GM12801 (cell line): Measurements from ENCODE around the gene B4GALNT3.

Source experiments
- TF ChIP-seq, protein P1 (sequence below): IDR thresholded peaks from one replicate; pipeline ENCODE4 v1.5.1; 2011; ENCODE audit warnings: control low read depth; ENCODE audit not compliant: insufficient read length; ENCODE audit errors: extremely low read depth

Gene B4GALNT3

DNA sequence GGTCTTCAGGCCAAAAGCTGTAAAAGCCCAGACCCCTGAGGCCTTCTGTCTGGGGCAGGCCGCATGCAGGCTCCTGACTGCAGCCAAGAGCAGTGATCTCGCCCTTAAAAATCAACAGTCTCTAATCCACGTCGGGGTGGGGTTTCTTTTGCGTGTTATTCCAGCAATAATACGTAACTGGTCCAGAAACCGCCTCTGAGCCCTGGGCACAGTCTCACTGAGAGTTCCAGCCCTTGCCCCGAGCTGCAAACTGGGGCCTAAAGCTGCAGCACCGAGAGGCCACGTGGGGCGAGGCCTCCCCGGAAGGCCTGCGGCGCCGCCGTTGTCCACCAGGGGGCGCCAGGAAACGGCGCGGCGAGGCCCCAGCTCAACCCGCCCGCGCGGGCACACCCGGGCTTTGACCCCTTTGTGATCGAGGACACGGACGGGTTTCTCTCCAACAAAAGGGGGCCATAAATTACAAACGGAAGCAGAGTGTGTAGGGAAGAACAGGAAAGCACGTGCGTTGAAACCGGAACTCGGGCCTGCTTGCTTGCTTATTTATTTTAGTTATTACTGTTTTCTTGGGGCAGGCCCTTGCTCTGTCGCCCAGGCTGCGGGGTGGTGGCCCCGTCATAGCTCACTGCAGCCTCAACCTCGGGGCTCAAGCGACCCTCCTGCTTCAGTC, 116.3 kb downstream of the B4GALNT3 start:
- TF ChIP-seq, protein P1, sequence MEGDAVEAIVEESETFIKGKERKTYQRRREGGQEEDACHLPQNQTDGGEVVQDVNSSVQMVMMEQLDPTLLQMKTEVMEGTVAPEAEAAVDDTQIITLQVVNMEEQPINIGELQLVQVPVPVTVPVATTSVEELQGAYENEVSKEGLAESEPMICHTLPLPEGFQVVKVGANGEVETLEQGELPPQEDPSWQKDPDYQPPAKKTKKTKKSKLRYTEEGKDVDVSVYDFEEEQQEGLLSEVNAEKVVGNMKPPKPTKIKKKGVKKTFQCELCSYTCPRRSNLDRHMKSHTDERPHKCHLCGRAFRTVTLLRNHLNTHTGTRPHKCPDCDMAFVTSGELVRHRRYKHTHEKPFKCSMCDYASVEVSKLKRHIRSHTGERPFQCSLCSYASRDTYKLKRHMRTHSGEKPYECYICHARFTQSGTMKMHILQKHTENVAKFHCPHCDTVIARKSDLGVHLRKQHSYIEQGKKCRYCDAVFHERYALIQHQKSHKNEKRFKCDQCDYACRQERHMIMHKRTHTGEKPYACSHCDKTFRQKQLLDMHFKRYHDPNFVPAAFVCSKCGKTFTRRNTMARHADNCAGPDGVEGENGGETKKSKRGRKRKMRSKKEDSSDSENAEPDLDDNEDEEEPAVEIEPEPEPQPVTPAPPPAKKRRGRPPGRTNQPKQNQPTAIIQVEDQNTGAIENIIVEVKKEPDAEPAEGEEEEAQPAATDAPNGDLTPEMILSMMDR: no peak

DNA sequence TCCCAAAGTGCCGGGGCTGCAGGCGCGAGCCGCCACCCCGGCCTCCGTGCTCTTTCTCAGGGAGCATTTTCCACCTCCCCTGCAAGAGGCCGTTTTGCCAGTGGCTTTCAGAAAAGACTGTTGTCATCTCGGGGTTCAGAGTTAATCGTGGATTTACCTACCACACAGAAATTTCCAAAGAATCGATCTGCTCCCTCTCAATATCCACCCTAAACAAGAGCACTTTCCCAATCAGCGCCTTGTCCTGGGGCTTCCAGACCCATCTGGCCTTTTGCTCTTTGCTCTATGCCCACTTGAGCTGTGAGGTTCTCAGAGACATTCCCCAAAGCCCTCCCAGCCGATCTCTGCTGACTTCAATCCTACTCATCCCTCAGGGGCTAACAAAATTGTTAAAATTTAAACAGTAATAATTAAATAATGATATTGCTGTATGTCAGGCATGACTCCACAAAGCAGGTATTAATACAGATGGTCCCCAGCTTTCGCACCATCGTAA, 116.9 kb downstream of the B4GALNT3 start:
- TF ChIP-seq, protein P1: no peak

DNA sequence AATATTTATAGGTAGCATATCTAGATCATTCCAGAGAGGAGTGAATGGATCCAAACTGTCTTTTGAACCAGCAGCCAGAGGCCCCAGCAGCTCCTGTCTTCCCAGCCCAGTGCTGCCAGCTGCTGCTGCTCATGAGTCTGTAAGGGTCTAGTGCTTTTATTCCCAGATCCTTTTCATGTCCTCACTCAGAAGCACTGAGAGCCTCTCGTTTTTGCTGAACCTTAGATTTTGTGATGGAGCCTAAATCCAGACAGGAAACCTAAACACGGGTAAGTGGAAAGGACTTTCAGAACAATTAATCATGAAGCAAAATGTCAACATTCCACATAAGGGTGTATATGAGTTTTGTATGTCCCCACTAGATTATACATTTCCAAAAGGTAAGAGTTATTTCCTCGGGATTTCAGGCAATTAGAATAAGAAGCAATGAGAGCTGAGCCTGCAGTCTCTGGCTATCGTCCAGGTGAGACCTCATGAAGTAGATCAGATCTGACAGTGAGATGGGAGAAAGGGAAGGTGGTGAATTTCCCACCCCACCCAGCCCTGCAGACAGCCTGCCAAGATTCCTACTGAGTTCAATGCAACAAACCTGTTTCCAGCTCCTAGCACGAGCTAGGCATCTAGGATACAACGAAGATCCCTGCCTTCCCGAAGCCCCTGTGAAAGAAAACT, 119.1 kb downstream of the B4GALNT3 start:
- TF ChIP-seq, protein P1: no peak

DNA sequence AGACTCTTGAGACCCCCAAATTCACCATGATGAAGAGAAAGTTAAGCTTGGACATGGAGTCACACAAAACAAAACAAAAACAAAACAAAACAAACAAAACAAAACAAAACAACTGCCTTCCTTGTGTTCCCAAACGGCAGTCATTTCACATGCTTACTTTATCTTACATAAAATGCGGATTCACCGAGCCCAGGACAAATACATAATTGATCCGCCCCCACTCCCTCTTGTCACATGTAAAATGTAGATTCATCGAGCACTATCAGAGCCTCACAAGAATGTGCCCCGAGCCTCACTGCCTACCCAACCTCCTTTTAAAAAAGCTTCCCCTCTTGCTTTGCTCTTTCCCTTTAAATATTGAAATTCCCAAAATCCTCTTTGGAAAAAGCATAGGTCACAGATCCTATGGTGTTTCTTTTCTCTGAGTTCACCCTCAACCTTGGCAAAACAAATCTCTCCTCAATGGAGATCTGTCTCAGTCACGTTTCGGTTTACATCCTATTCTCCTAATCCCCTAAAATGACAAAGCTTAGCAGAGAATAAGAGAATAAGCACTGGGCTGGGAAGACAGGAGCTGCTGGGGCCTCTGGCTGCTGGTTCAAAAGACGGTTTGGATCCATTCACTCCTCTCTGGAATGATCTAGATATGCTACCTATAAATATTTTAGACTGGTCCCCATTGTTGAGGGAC, 119.8 kb downstream of the B4GALNT3 start:
- TF ChIP-seq, protein P1: no peak

DNA sequence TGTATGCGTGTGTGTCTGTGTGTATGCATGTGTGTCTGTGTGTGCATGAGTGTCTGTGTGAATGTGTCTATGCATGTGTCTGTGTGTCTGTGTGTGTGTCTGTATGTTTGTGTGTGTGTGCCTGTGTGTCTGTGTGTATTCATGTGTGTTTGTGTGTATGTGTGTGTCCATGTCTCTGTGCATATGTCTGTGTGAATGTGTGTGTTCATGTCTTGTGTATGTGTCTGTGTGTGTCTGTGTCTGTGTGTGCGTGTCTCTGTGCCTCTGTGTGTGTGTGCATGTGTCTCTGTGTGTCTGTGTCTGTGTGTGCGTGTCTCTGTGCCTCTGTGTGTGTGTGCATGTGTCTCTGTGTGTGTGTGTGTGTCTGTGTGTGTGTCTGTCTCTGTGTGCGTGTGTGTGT, 121.1 kb downstream of the B4GALNT3 start:
- TF ChIP-seq, protein P1: no peak

DNA sequence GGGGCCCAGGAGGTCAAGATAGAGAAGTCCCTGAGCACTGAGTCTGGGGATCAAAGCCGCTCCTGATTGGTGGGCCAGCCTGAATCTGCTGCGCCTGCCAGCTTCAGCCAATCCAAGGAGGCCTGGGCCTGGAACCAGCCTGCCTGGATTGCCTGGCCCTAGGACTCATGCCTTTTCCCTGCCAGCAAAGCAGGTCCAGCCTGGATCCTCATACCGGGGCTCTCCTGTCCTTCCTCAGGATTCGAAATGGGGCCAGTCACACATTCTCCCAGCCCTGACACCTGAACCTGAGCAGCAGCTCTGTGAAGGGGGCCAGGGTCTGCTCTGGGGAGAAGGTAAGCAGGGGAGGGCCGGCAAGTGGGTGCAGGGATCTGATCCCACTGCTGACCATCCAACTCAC, 121.6 kb downstream of the B4GALNT3 start:
- TF ChIP-seq, protein P1: no peak

DNA sequence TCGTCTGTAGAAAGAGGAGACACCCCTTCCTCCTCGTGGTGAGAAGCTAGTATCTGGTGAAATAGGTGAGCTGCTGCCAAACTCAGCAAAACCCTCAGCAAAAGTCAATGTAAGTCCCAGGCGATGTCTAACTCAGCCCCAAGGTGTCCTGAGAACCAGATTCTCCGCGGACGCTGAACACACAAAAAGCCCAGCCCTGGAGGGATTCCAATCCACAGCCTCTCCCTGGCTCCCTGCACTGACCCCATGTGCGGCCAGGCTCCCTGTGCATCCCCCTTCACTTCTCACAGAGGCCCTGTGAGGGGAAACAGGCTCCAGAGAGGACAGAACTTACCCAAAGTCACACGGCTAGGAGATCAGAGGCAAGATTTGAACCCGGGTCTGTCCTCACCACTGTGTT, 122.0 kb downstream of the B4GALNT3 start:
- TF ChIP-seq, protein P1: no peak
